HepG2 (cell line): ENCODE measurements around the gene TMEM145. TPM values are rescaled to one million over a fixed set of nuclear protein-coding genes. Genes with fewer than 3 reads are reported as not detected.

Source experiments
- AHDC1 ChIP-seq: sonication (generic); formaldehyde crosslinking; IDR thresholded peaks from 2 replicates; pipeline ENCODE4 v1.5.1; 2020; ENCODE audit warnings: mild to moderate bottlenecking, missing genetic modification reagents, borderline replicate concordance
- CBX2 ChIP-seq, 2 experiments: fragments of 200-600 bp in 1 of 2; sonication (generic); formaldehyde crosslinking in 1 of 2; IDR thresholded peaks; 2 replicates each; pipeline versions ENCODE4 v1.7.0 to v1.8.1; 2018 to 2022; ENCODE audit warnings: low read depth in 2 of 2, low read length in 1 of 2, mild to moderate bottlenecking in 1 of 2, missing genetic modification reagents in 1 of 2
- ELF3 ChIP-seq: IDR thresholded peaks from 2 replicates; pipeline ENCODE4 v1.6.1; 2016; ENCODE audit warnings: missing genetic modification reagents, missing compliant biosample characterization
- GMEB1 ChIP-seq: sonication (generic); formaldehyde crosslinking; IDR thresholded peaks from 2 replicates; pipeline ENCODE4 v1.5.1; 2020; ENCODE audit warnings: missing genetic modification reagents, mild to moderate bottlenecking, borderline replicate concordance
- HDAC6 ChIP-seq: fragments of 200-600 bp; sonication (generic); IDR thresholded peaks from 2 replicates; pipeline ENCODE4 v1.7.0; 2017; ENCODE audit warnings: mild to moderate bottlenecking, antibody characterized with exemption, low read length, low read depth
- ISL2 ChIP-seq: sonication (generic); formaldehyde crosslinking; IDR thresholded peaks from 2 replicates; pipeline ENCODE4 v1.5.0; 2020; ENCODE audit warnings: missing genetic modification reagents
- LRRFIP1 ChIP-seq: sonication (generic); formaldehyde crosslinking; conservative IDR thresholded peaks from 2 replicates; pipeline ENCODE4 v1.4.0; 2020; ENCODE audit warnings: missing genetic modification reagents
- MAX ChIP-seq: IDR thresholded peaks from 2 replicates; pipeline ENCODE4 v1.6.1; 2012; ENCODE audit warnings: inconsistent platforms
- MTF2 ChIP-seq: sonication (generic); formaldehyde crosslinking; IDR thresholded peaks from 2 replicates; pipeline ENCODE4 v1.5.0; 2020; ENCODE audit warnings: missing genetic modification reagents, borderline replicate concordance
- MZF1 ChIP-seq: sonication (generic); formaldehyde crosslinking; IDR thresholded peaks from 2 replicates; pipeline ENCODE4 v1.8.1; 2023; ENCODE audit warnings: mild to moderate bottlenecking, missing genetic modification reagents, borderline replicate concordance
- NFKBIZ ChIP-seq: IDR thresholded peaks from 2 replicates; pipeline ENCODE4 v1.6.1; 2018; ENCODE audit warnings: missing genetic modification reagents, missing compliant biosample characterization
- NRL ChIP-seq: sonication (generic); formaldehyde crosslinking; IDR thresholded peaks from 2 replicates; pipeline ENCODE4 v1.5.0; 2020; ENCODE audit warnings: missing genetic modification reagents, mild to moderate bottlenecking, moderate library complexity, borderline replicate concordance
- SKI ChIP-seq: fragments of 450-650 bp; IDR thresholded peaks from one replicate; pipeline ENCODE4 v1.6.1; 2018; ENCODE audit warnings: mild to moderate bottlenecking; ENCODE audit not compliant: partially characterized antibody
- ZNF251 ChIP-seq: sonication (generic); formaldehyde crosslinking; IDR thresholded peaks from 2 replicates; pipeline ENCODE4 v1.9.0; 2021; ENCODE audit warnings: mild to moderate bottlenecking, missing genetic modification reagents
- polyA plus RNA-seq, 8 experiments: library from polyadenylated mRNA; depleted of rRNA in 3 of 8; stranded (reverse) in 7 of 8; unstranded in 1 of 8; fragments of >200 nt; fragmentation: Illumina TruSeq in 4 of 8; extraction: Trizol in 4 of 8; gene quantifications; 2 replicates each; pipeline versions ENCODE4 v1.2.1 to v1.2.3, GENCODE V29; 2011 to 2016; ENCODE audit warnings: low read depth in 4 of 8, missing spikeins in 1 of 8, mixed read lengths in 1 of 8; ENCODE audit not compliant: insufficient read depth in 1 of 8
- total RNA-seq, 5 experiments: library from RNA; depleted of rRNA; stranded (reverse); fragments of >200 nt; fragmentation: Illumina TruSeq; extraction: Trizol; gene quantifications; 2 replicates each; pipeline ENCODE4 v1.2.3, GENCODE V29; 2016; ENCODE audit warnings: low read depth in 1 of 5

The TMEM145 gene
- total and polyA plus RNA-seq, 2 of the 13 experiments (the other 11 are each of a cell fraction or from before 2014, with no cell fraction given), result 0.07 to 5.1 TPM

- TF ChIP-seq MAX, result peak; percentile 57
- TF ChIP-seq ZNF251, result no peak
- TF ChIP-seq NRL (CRISPR knock-in tag), result no peak
- TF ChIP-seq SKI, result peak; percentile 47
- no peak for TF ChIP-seq LRRFIP1 (CRISPR knock-in tag)
- no peak for TF ChIP-seq HDAC6
- no peak for TF ChIP-seq MTF2 (CRISPR knock-in tag)
- TF ChIP-seq NFKBIZ (CRISPR knock-in tag), result no peak
- 0 out of 2 replicates have a peak, but pooled peaks have one; percentile 18 for TF ChIP-seq AHDC1 (CRISPR knock-in tag)
- no peak for TF ChIP-seq MZF1 (CRISPR knock-in tag)
- TF ChIP-seq GMEB1 (CRISPR knock-in tag), result no peak
- TF ChIP-seq ISL2 (CRISPR knock-in tag), result peak; percentile 30
- no peak for TF ChIP-seq ELF3 (CRISPR knock-in tag)
- TF ChIP-seq CBX2 (IDR thresholded peaks at IDR 0.05; ENCODE audit: low read depth, low read length), result no peak
- no peak for TF ChIP-seq CBX2 (CRISPR knock-in tag; IDR thresholded peaks at IDR 0.05; ENCODE audit: low read depth)
Observed at GRCh38 chr19:42279902-42280814, 33.0 kb upstream of the TMEM145 start (continued).
